B cell (primary cell): ENCODE measurements around the gene TSPAN17. TPM values are rescaled to one million over a fixed set of nuclear protein-coding genes. Genes with fewer than 3 reads are reported as not detected.

ENCODE experiments used
- ATAC-seq: fragments of 200-7000 bp; cut with Tn5 transposase; one replicate; pipeline ENCODE4 v1.10.0; 2021; ENCODE audit warnings: low read depth, mild to moderate bottlenecking, moderate number of reproducible peaks, moderate library complexity
- CTCF ChIA-PET: fragments of 350-600 bp; sonication (Branson Sonifier 250); formaldehyde crosslinking; loops from one replicate; lab custom pipeline; 2021; ENCODE audit warnings: antibody characterized with exemption, inconsistent platforms; lab: Charles Lee
- POLR2A ChIA-PET: fragments of 350-600 bp; sonication (Branson Sonifier 250); formaldehyde crosslinking; loops from one replicate; lab custom pipeline; 2021; ENCODE audit warnings: antibody characterized with exemption; lab: Charles Lee
- DNase-seq: peaks from one replicate; pipeline ENCODE4 v3.0.0; 2013
- H2AFZ ChIP-seq: 2 replicates; pipeline ENCODE4 v1.6.1; 2012; ENCODE audit warnings: mild to moderate bottlenecking, low read depth, low read length; ENCODE audit not compliant: insufficient read depth, poor library complexity, severe bottlenecking
- H3K27ac ChIP-seq, 2 donors: 1 replicate in 1 of 2; 2 replicates in 1 of 2; pipeline ENCODE4 v1.5.1; 2012 to 2013; ENCODE audit warnings: low read length in 2 of 2, mild to moderate bottlenecking in 2 of 2, moderate library complexity in 1 of 2
- H3K27me3 ChIP-seq, 4 experiments: fragments of 200-600 bp in 1 of 4; sonication (generic) in 1 of 4; replicated peaks in 1 of 4; 1 replicate in 2 of 4; 2 replicates in 2 of 4; pipeline versions ENCODE4 v1.6.1 to v1.7.0; 2013 to 2016; ENCODE audit warnings: low read length in 3 of 4, mild to moderate bottlenecking in 2 of 4, mixed read lengths in 1 of 4, moderate library complexity in 1 of 4; ENCODE audit not compliant: insufficient read depth in 4 of 4, control insufficient read depth in 3 of 4; ENCODE audit errors: control extremely low read depth in 1 of 4
- H3K36me3 ChIP-seq, 2 experiments: replicated peaks in 1 of 2; 1 replicate in 1 of 2; 2 replicates in 1 of 2; pipeline versions ENCODE4 v1.6.1 to v1.7.1; 2013; ENCODE audit warnings: low read length in 1 of 2; ENCODE audit not compliant: insufficient read depth in 2 of 2, control insufficient read depth in 1 of 2; ENCODE audit errors: control extremely low read depth in 1 of 2, extremely low read depth in 1 of 2
- H3K4me1 ChIP-seq, 2 donors: fragments of 200-600 bp in 1 of 2; sonication (generic) in 1 of 2; 1 replicate in 1 of 2; 2 replicates in 1 of 2; pipeline versions ENCODE4 v1.5.1 to v1.6.1; 2013 to 2017; ENCODE audit warnings: low read length in 2 of 2; ENCODE audit not compliant: control insufficient read depth in 2 of 2, insufficient read depth in 2 of 2
- H3K4me2 ChIP-seq: replicated peaks from 2 replicates; pipeline ENCODE3; 2012; ENCODE audit warnings: mild to moderate bottlenecking, low read depth, low read length; ENCODE audit not compliant: poor library complexity, severe bottlenecking
- H3K4me3 ChIP-seq, 5 experiments: fragments of 200-600 bp in 1 of 5; sonication (generic) in 1 of 5; 1 replicate in 3 of 5; 2 replicates in 2 of 5; pipeline versions ENCODE4 v1.5.1 to v1.7.0; 2011 to 2016; ENCODE audit warnings: low read length in 4 of 5, mild to moderate bottlenecking in 4 of 5, low read depth in 2 of 5, control low read depth in 1 of 5, moderate library complexity in 1 of 5; ENCODE audit not compliant: insufficient read depth in 1 of 5; ENCODE audit errors: control extremely low read depth in 1 of 5, extremely low read depth in 1 of 5
- H3K79me2 ChIP-seq: fragments of 200-600 bp; sonication (generic); one replicate; pipeline ENCODE4 v1.6.0; 2016; ENCODE audit warnings: low read length; ENCODE audit not compliant: control insufficient read depth, insufficient read depth
- H3K9ac ChIP-seq: fragments of 200-600 bp; sonication (generic); 2 replicates; pipeline ENCODE4 v1.6.1; 2017; ENCODE audit warnings: mild to moderate bottlenecking, low read length, moderate library complexity
- H3K9me3 ChIP-seq, 3 donors: one replicate each; pipeline versions ENCODE4 v1.6.1 to v1.7.1; 2013; ENCODE audit warnings: low read length in 2 of 3; ENCODE audit not compliant: control insufficient read depth in 2 of 3, insufficient read depth in 1 of 3; ENCODE audit errors: control extremely low read depth in 1 of 3
- H4K20me1 ChIP-seq: 2 replicates; pipeline ENCODE4 v1.6.0; 2012; ENCODE audit warnings: mild to moderate bottlenecking, low read length; ENCODE audit not compliant: insufficient read depth, control insufficient read depth, poor library complexity, severe bottlenecking
- H3K27ac Mint-ChIP-seq: one replicate; pipeline ENCODE4 v1.8.0; 2021; ENCODE audit warnings: mixed read lengths
- H3K27me3 Mint-ChIP-seq: one replicate; pipeline ENCODE4 v1.8.0; 2021; ENCODE audit warnings: mixed read lengths
- H3K4me1 Mint-ChIP-seq: one replicate; pipeline ENCODE4 v1.8.0; 2021; ENCODE audit warnings: mixed read lengths
- H3K4me3 Mint-ChIP-seq: one replicate; pipeline ENCODE4 v1.8.0; 2021; ENCODE audit warnings: mixed read lengths
- H3K9me3 Mint-ChIP-seq: one replicate; pipeline ENCODE4 v1.8.0; 2022; ENCODE audit warnings: mixed read lengths; ENCODE audit not compliant: insufficient read depth
- CTCF ChIP-seq: fragments of 200-600 bp; IDR thresholded peaks from one replicate; pipeline ENCODE4 v1.8.0; 2022; ENCODE audit warnings: antibody characterized with exemption, mild to moderate bottlenecking
- EZH2 ChIP-seq: IDR thresholded peaks from 2 replicates; pipeline ENCODE4 v1.6.1; 2012; ENCODE audit warnings: borderline replicate concordance, low read depth, mild to moderate bottlenecking, moderate library complexity, low read length; ENCODE audit not compliant: insufficient read depth, poor library complexity, severe bottlenecking
- WGBS: methylation state at CpG from one replicate; pipeline ENCODE4 v1.1.5; 2013; ENCODE audit warnings: missing lambda C conversion rate; ENCODE audit not compliant: insufficient coverage; 5-methylcytosine and 5-hydroxymethylcytosine counted together
- intact Hi-C: fragments of 100-400 bp; cut with micrococcal nuclease; formaldehyde crosslinking; loops from one replicate; pipeline ENCODE4 v1.10.0; 2022
- polyA plus RNA-seq: library from polyadenylated mRNA; depleted of rRNA; stranded (reverse); fragments of >200 nt; gene quantifications from 2 replicates; pipeline ENCODE4 v1.2.3, GENCODE V29; 2012
- total RNA-seq, 2 donors: library from RNA; stranded (reverse); fragments of 120-200 nt in 1 of 2; gene quantifications; 1 replicate in 1 of 2; 2 replicates in 1 of 2; pipeline versions ENCODE4 v1.2.3 to v1.2.4, GENCODE V29; 2013 to 2022

The TSPAN17 gene
- total and polyA plus RNA-seq, 2 donors (not counting 1 experiment from before 2014, with no cell fraction given) = 20.5 to 21.0 TPM

- intact Hi-C loops = loop anchor here (5.0 kb wide), 1 partner anchor 91 kb away; no protein-coding TSS in a partner anchor
- H3K4me3 Mint-ChIP-seq = peak overlapping the region; percentile 69
- H3K27me3 ChIP-seq = peaks cover 0 to 47% (median 18%) of the 10 kb centered on the region in 4 experiments
- no peak overlapping the region for H3K27ac ChIP-seq
- DNase-seq (peak; percentile 59), ATAC-seq (peak; percentile 29)
- CTCF ChIA-PET = interaction anchor here (1.3 kb wide), 1 partner anchor 25 kb away, joined by 4 read pairs; no protein-coding TSS in a partner anchor
- H3K9me3 ChIP-seq = peaks cover 0 to 22% (median 0%) of the 10 kb centered on the region in 3 donors
- peak overlapping the region in 1 of 5 experiments; percentile 35 for H3K4me3 ChIP-seq
- H3K36me3 ChIP-seq = no peaks in the 10 kb centered on the region
- H3K4me2 ChIP-seq = peak overlapping the region; percentile 70
- H3K9ac ChIP-seq = peak overlapping the region; percentile 24
- H3K9me3 Mint-ChIP-seq = no peaks in the 10 kb centered on the region
- TF ChIP-seq EZH2 (no peak), CTCF (no peak)
- no peaks in the 10 kb centered on the region for H4K20me1 ChIP-seq
- peaks cover 42% of the 10 kb centered on the region for H3K4me1 Mint-ChIP-seq
- H3K27ac Mint-ChIP-seq = peak overlapping the region; percentile 12
- no peak overlapping the region for H2AFZ ChIP-seq
- 0% methylated on average over 6 of the region's 6 CpGs for WGBS
- H3K79me2 ChIP-seq = no peaks in the 10 kb centered on the region
- POLR2A ChIA-PET = no interaction called here
- H3K27me3 Mint-ChIP-seq = peaks cover 19% of the 10 kb centered on the region
- H3K4me1 ChIP-seq = peaks cover 46 to 57% of the 10 kb centered on the region in 2 donors
Observed at GRCh38 chr5:176633598-176633997, 13.7 kb upstream of the TSPAN17 start.

- no peak overlapping the region for H3K9ac ChIP-seq
- 79% methylated on average over 5 of the region's 9 CpGs for WGBS
- no peak overlapping the region for H3K4me3 ChIP-seq
- ChIA-PET POLR2A (no interaction called here), CTCF (interaction anchor here (1.3 kb wide), 1 partner anchor 24 kb away, joined by 3 read pairs; no protein-coding TSS in a partner anchor)
- Mint-ChIP-seq H3K4me1 (peaks cover 23% of the 10 kb centered on the region), H3K9me3 (no peaks in the 10 kb centered on the region), H3K4me3 (no peak overlapping the region), H3K27me3 (peaks cover 12% of the 10 kb centered on the region), H3K27ac (no peak overlapping the region)
- DNase-seq (no peak), ATAC-seq (no peak)
- H3K27ac ChIP-seq = no peak overlapping the region
- TF ChIP-seq CTCF (no peak), EZH2 (no peak)
- no peaks in the 10 kb centered on the region for H3K79me2 ChIP-seq
- H3K36me3 ChIP-seq = no peaks in the 10 kb centered on the region
- H3K4me1 ChIP-seq = peaks cover 22 to 33% of the 10 kb centered on the region in 2 donors
- peaks cover 0 to 13% (median 0%) of the 10 kb centered on the region in 3 donors for H3K9me3 ChIP-seq
- peaks cover 0 to 25% (median 2%) of the 10 kb centered on the region in 4 experiments for H3K27me3 ChIP-seq
- no peak overlapping the region for H2AFZ ChIP-seq
- no peaks in the 10 kb centered on the region for H4K20me1 ChIP-seq
- H3K4me2 ChIP-seq = no peak overlapping the region
- intact Hi-C loops = no loop called here
Observed at GRCh38 chr5:176636426-176636825, 10.9 kb upstream of the TSPAN17 start.
